Muscle layer of duodenum (tissue), 2 donors: ENCODE measurements around the gene VEGFB.

Experiments
- H3K27ac ChIP-seq: one replicate; pipeline ENCODE4 v1.7.0; 2013; ENCODE audit warnings: mild to moderate bottlenecking, low read length
- H3K27me3 ChIP-seq: one replicate; pipeline ENCODE4 v1.7.0; 2013; ENCODE audit warnings: low read depth, mild to moderate bottlenecking, control low read depth, low read length
- H3K36me3 ChIP-seq, 2 donors: one replicate each; pipeline ENCODE4 v1.7.0; 2013; ENCODE audit warnings: low read length in 2 of 2, control low read depth in 1 of 2, mild to moderate bottlenecking in 1 of 2; ENCODE audit not compliant: insufficient read depth in 2 of 2, control insufficient read depth in 1 of 2
- H3K4me1 ChIP-seq, 2 donors: one replicate each; pipeline ENCODE4 v1.7.0; 2013; ENCODE audit warnings: low read length in 2 of 2, mild to moderate bottlenecking in 2 of 2, control low read depth in 1 of 2, moderate library complexity in 1 of 2; ENCODE audit not compliant: insufficient read depth in 2 of 2, control insufficient read depth in 1 of 2
- H3K4me3 ChIP-seq, 2 donors: one replicate each; pipeline ENCODE4 v1.7.0; 2013; ENCODE audit warnings: low read length in 2 of 2, low read depth in 1 of 2, mild to moderate bottlenecking in 1 of 2
- H3K9me3 ChIP-seq, 2 donors: one replicate each; pipeline ENCODE4 v1.7.0; 2013; ENCODE audit warnings: low read length in 2 of 2, control low read depth in 1 of 2, mild to moderate bottlenecking in 1 of 2; ENCODE audit not compliant: control insufficient read depth in 1 of 2
- donor health status: healthy.

Gene VEGFB

GRCh38 chr11:64204080-64204440 lies 30.3 kb upstream of the VEGFB start:
- Histone ChIP-seq H3K4me3 (no peak overlapping the region), H3K4me1 (peaks cover 3 to 15% of the 10 kb centered on the region in 2 donors), H3K27me3 (no peaks in the 10 kb centered on the region), H3K27ac (no peak overlapping the region), H3K9me3 (no peaks in the 10 kb centered on the region), H3K36me3 (peaks cover 38 to 63% of the 10 kb centered on the region in 2 donors)

- no peak overlapping the region for H3K27ac ChIP-seq
- no peak overlapping the region for H3K4me3 ChIP-seq
- no peaks in the 10 kb centered on the region for H3K9me3 ChIP-seq
- H3K36me3 ChIP-seq, result peaks cover 38 to 63% of the 10 kb centered on the region in 2 donors
- peaks cover 3 to 15% of the 10 kb centered on the region in 2 donors for H3K4me1 ChIP-seq
- no peaks in the 10 kb centered on the region for H3K27me3 ChIP-seq
Observed at GRCh38 chr11:64204464-64204989, 29.9 kb upstream of the VEGFB start.

- H3K27ac ChIP-seq, result peak within 1 kb of the TSS; percentile 90
- H3K4me1 ChIP-seq, result peaks cover 3 to 15% of the 10 kb centered on the region in 2 donors
- peaks cover 23 to 43% of the 10 kb centered on the region in 2 donors for H3K36me3 ChIP-seq
- H3K4me3 ChIP-seq, result peak within 1 kb of the TSS; percentile 56 to 67
- no peaks in the 10 kb centered on the region for H3K27me3 ChIP-seq
- no peaks in the 10 kb centered on the region for H3K9me3 ChIP-seq
Observed at GRCh38 chr11:64206457-64207255, 27.7 kb upstream of the VEGFB start, which contains the start of gene FERMT3. TSS of gene FERMT3 (plus strand) at chr11:64206721. CDS start at chr11:64207365, 644 bp downstream.

- H3K4me3 ChIP-seq, result peak overlapping the region; percentile 56 to 67
- peaks cover 18 to 38% of the 10 kb centered on the region in 2 donors for H3K36me3 ChIP-seq
- no peaks in the 10 kb centered on the region for H3K27me3 ChIP-seq
- no peaks in the 10 kb centered on the region for H3K9me3 ChIP-seq
- peak overlapping the region; percentile 90 for H3K27ac ChIP-seq
- peaks cover 3 to 15% of the 10 kb centered on the region in 2 donors for H3K4me1 ChIP-seq
Observed at GRCh38 chr11:64207256-64208085, 26.9 kb upstream of the VEGFB start.

GRCh38 chr11:64208086-64208795 lies 26.1 kb upstream of the VEGFB start:
- no peaks in the 10 kb centered on the region for H3K27me3 ChIP-seq
- no peaks in the 10 kb centered on the region for H3K9me3 ChIP-seq
- H3K36me3 ChIP-seq, result peaks cover 10 to 30% of the 10 kb centered on the region in 2 donors
- H3K4me1 ChIP-seq, result peaks cover 3 to 15% of the 10 kb centered on the region in 2 donors
- H3K27ac ChIP-seq, result peak overlapping the region; percentile 90
- H3K4me3 ChIP-seq, result peak overlapping the region; percentile 56 to 67

GRCh38 chr11:64208796-64209562 lies 25.4 kb upstream of the VEGFB start:
- H3K36me3 ChIP-seq, result peaks cover 3 to 23% of the 10 kb centered on the region in 2 donors
- no peaks in the 10 kb centered on the region for H3K9me3 ChIP-seq
- no peak overlapping the region for H3K4me3 ChIP-seq
- no peak overlapping the region for H3K27ac ChIP-seq
- H3K27me3 ChIP-seq, result no peaks in the 10 kb centered on the region
- peaks cover 3 to 14% of the 10 kb centered on the region in 2 donors for H3K4me1 ChIP-seq

- no peaks in the 10 kb centered on the region for H3K27me3 ChIP-seq
- peaks cover 0 to 9% of the 10 kb centered on the region in 2 donors for H3K4me1 ChIP-seq
- H3K9me3 ChIP-seq, result no peaks in the 10 kb centered on the region
- H3K36me3 ChIP-seq, result peaks cover 0 to 17% of the 10 kb centered on the region in 2 donors
- H3K27ac ChIP-seq, result no peak overlapping the region
- H3K4me3 ChIP-seq, result no peak overlapping the region
Observed at GRCh38 chr11:64209563-64209843, 24.9 kb upstream of the VEGFB start.

GRCh38 chr11:64210301-64211020 lies 23.9 kb upstream of the VEGFB start:
- Histone ChIP-seq H3K27ac (no peak overlapping the region), H3K4me3 (no peak overlapping the region), H3K9me3 (no peaks in the 10 kb centered on the region), H3K27me3 (no peaks in the 10 kb centered on the region), H3K36me3 (peaks cover 0 to 15% of the 10 kb centered on the region in 2 donors), H3K4me1 (peaks cover 0 to 5% of the 10 kb centered on the region in 2 donors)

- Histone ChIP-seq H3K4me1 (peaks cover 0 to 5% of the 10 kb centered on the region in 2 donors), H3K36me3 (peaks cover 0 to 8% of the 10 kb centered on the region in 2 donors), H3K27ac (no peak overlapping the region), H3K9me3 (no peaks in the 10 kb centered on the region), H3K27me3 (no peaks in the 10 kb centered on the region), H3K4me3 (no peak overlapping the region)
Observed at GRCh38 chr11:64211181-64211872, 23.1 kb upstream of the VEGFB start.
